H1 (cell line): ENCODE data around the gene MCF2L2. TPM values are rescaled to one million over a fixed set of nuclear protein-coding genes. Genes with fewer than 3 reads are reported as not detected.

Experiments used
- CTCF ChIA-PET: fragments of 300-600 bp; sonication (Branson Sonifier 250); formaldehyde crosslinking; loops from one replicate; lab custom pipeline; 2021; ENCODE audit not compliant: partially characterized antibody; lab: Charles Lee
- POLR2A ChIA-PET: fragments of 300-600 bp; sonication (Branson Sonifier 250); formaldehyde crosslinking; loops from one replicate; lab custom pipeline; 2021; ENCODE audit warnings: inconsistent platforms; ENCODE audit not compliant: partially characterized antibody; lab: Charles Lee
- DNase-seq, 2 experiments: peaks; one replicate each; pipeline versions ENCODE4 v3.0.0 to v3.0.0-alpha.2; 2010 to 2022; ENCODE audit warnings: low spot score in 2 of 2, low read depth in 1 of 2, mixed read lengths in 1 of 2
- FAIRE-seq: peaks from 2 replicates; lab custom pipeline; 2011; peaks lifted over from hg19 to GRCh38; lab: Jason Lieb, UNC
- H2AFZ ChIP-seq: 2 replicates; pipeline ENCODE4 v1.8.1; 2012; ENCODE audit warnings: low read length, inconsistent platforms
- H2AK5ac ChIP-seq: 2 replicates; pipeline ENCODE4 v1.6.1; 2013; ENCODE audit warnings: low read depth, low read length
- H2BK120ac ChIP-seq: replicated peaks from 2 replicates; pipeline ENCODE3; 2013; ENCODE audit warnings: low read depth, low read length, inconsistent platforms
- H2BK12ac ChIP-seq: 2 replicates; pipeline ENCODE4 v1.6.1; 2013; ENCODE audit warnings: low read depth, low read length
- H2BK15ac ChIP-seq: 2 replicates; pipeline ENCODE4 v1.6.1; 2013; ENCODE audit warnings: low read length
- H2BK20ac ChIP-seq: 2 replicates; pipeline ENCODE4 v1.6.1; 2013; ENCODE audit warnings: low read length
- H2BK5ac ChIP-seq: 2 replicates; pipeline ENCODE4 v1.6.1; 2013; ENCODE audit warnings: low read depth, low read length
- H3K14ac ChIP-seq: 2 replicates; pipeline ENCODE4 v1.6.1; 2013; ENCODE audit warnings: inconsistent platforms; ENCODE audit not compliant: insufficient read length
- H3K18ac ChIP-seq: 2 replicates; pipeline ENCODE4 v1.6.1; 2013; ENCODE audit warnings: low read length; ENCODE audit errors: extremely low read depth
- H3K23ac ChIP-seq: 2 replicates; pipeline ENCODE4 v1.6.1; 2013; ENCODE audit warnings: inconsistent platforms; ENCODE audit not compliant: insufficient read length
- H3K23me2 ChIP-seq: 2 replicates; pipeline ENCODE4 v1.6.1; 2013; ENCODE audit warnings: low read depth, low read length
- H3K27ac ChIP-seq: 2 replicates; pipeline ENCODE4 v1.6.1; 2011; ENCODE audit warnings: low read depth, low read length, inconsistent platforms
- H3K27me3 ChIP-seq, 4 experiments: replicated peaks in 1 of 4; 1 replicate in 1 of 4; 2 replicates in 3 of 4; pipeline versions ENCODE4 v1.6.1 to v1.8.1; 2011 to 2013; ENCODE audit warnings: low read length in 3 of 4, mild to moderate bottlenecking in 3 of 4, inconsistent platforms in 2 of 4, mixed read lengths in 2 of 4, moderate library complexity in 1 of 4; ENCODE audit not compliant: control insufficient read depth in 3 of 4, insufficient read depth in 3 of 4; ENCODE audit errors: extremely low read depth in 1 of 4
- H3K36me3 ChIP-seq, 4 experiments: 2 replicates each; pipeline versions ENCODE4 v1.6.1 to v1.8.1; 2011 to 2013; ENCODE audit warnings: mild to moderate bottlenecking in 4 of 4, low read length in 3 of 4, moderate library complexity in 2 of 4, control low read depth in 1 of 4, inconsistent platforms in 1 of 4; ENCODE audit not compliant: insufficient read depth in 4 of 4, control insufficient read depth in 2 of 4
- H3K4ac ChIP-seq: replicated peaks from 2 replicates; pipeline ENCODE3; 2013; ENCODE audit warnings: low read length, low read depth, mixed read lengths, inconsistent platforms; ENCODE audit not compliant: insufficient read length
- H3K4me1 ChIP-seq, 4 experiments: replicated peaks in 1 of 4; 1 replicate in 1 of 4; 2 replicates in 3 of 4; pipeline versions ENCODE4 v1.6.1 to v1.8.1; 2011 to 2013; ENCODE audit warnings: low read length in 3 of 4, inconsistent platforms in 2 of 4, mixed read lengths in 1 of 4; ENCODE audit not compliant: insufficient read depth in 4 of 4, control insufficient read depth in 3 of 4
- H3K4me2 ChIP-seq, 2 experiments: 2 replicates each; pipeline versions ENCODE4 v1.6.1 to v1.8.1; 2011 to 2013; ENCODE audit warnings: low read depth in 2 of 2, low read length in 2 of 2, control low read depth in 1 of 2, inconsistent platforms in 1 of 2, mild to moderate bottlenecking in 1 of 2; ENCODE audit not compliant: insufficient read depth in 1 of 2
- H3K4me3 ChIP-seq, 4 experiments: fragments of 200-600, 300-600 bp in 1 of 4; sonication (generic), shearing (Covaris generic), sonication (Bioruptor Twin) in 1 of 4; 2 replicates each; pipeline versions ENCODE4 v1.5.1 to v1.8.1; 2011 to 2016; ENCODE audit warnings: low read length in 4 of 4, low read depth in 3 of 4, control low read depth in 2 of 4, inconsistent platforms in 2 of 4, mild to moderate bottlenecking in 2 of 4, mixed read lengths in 1 of 4, moderate library complexity in 1 of 4; ENCODE audit not compliant: insufficient read depth in 2 of 4; ENCODE audit errors: extremely low read depth in 1 of 4
- H3K56ac ChIP-seq: replicated peaks from 2 replicates; pipeline ENCODE3; 2013; ENCODE audit warnings: low read depth, mild to moderate bottlenecking, mixed read lengths, low read length, inconsistent platforms; ENCODE audit not compliant: insufficient read length
- H3K79me1 ChIP-seq: 2 replicates; pipeline ENCODE4 v1.6.1; 2013; ENCODE audit warnings: low read depth, low read length, control low read depth
- H3K79me2 ChIP-seq, 2 experiments: 2 replicates each; pipeline versions ENCODE4 v1.6.1 to v1.8.1; 2012 to 2013; ENCODE audit warnings: low read length in 2 of 2, mild to moderate bottlenecking in 2 of 2, inconsistent platforms in 1 of 2; ENCODE audit not compliant: insufficient read depth in 2 of 2, control insufficient read depth in 1 of 2
- H3K9ac ChIP-seq, 4 experiments: replicated peaks in 1 of 4; 1 replicate in 1 of 4; 2 replicates in 3 of 4; pipeline versions ENCODE4 v1.6.1 to v1.8.1; 2011 to 2013; ENCODE audit warnings: low read depth in 3 of 4, low read length in 3 of 4, control low read depth in 2 of 4, mild to moderate bottlenecking in 2 of 4, moderate library complexity in 2 of 4, inconsistent platforms in 1 of 4; ENCODE audit errors: extremely low read depth in 1 of 4
- H3K9me3 ChIP-seq, 2 experiments: 2 replicates each; pipeline versions ENCODE4 v1.6.1 to v1.8.1; 2012 to 2013; ENCODE audit warnings: mild to moderate bottlenecking in 2 of 2, moderate library complexity in 2 of 2, control low read depth in 1 of 2, inconsistent platforms in 1 of 2, low read depth in 1 of 2, low read length in 1 of 2, mixed read lengths in 1 of 2; ENCODE audit not compliant: insufficient read depth in 2 of 2
- H4K20me1 ChIP-seq, 2 experiments: replicated peaks in 1 of 2; 2 replicates each; pipeline versions ENCODE3 to v1.8.1; 2011 to 2013; ENCODE audit warnings: inconsistent platforms in 2 of 2, low read length in 2 of 2, mild to moderate bottlenecking in 1 of 2; ENCODE audit not compliant: insufficient read depth in 2 of 2, control insufficient read depth in 1 of 2
- H4K5ac ChIP-seq: 2 replicates; pipeline ENCODE4 v1.6.1; 2013; ENCODE audit warnings: low read length, low read depth, mixed read lengths, inconsistent platforms; ENCODE audit not compliant: insufficient read length
- H4K8ac ChIP-seq: 2 replicates; pipeline ENCODE4 v1.8.0; 2013; ENCODE audit warnings: mild to moderate bottlenecking, moderate library complexity, low read length, inconsistent platforms; ENCODE audit not compliant: insufficient read depth; ENCODE audit errors: extremely low read depth
- H4K91ac ChIP-seq: replicated peaks from 2 replicates; pipeline ENCODE3; 2013; ENCODE audit warnings: low read length, mixed read lengths, inconsistent platforms; ENCODE audit not compliant: insufficient read length
- ASH2L ChIP-seq: fragments of 200-600, 300-600 bp; sonication (generic); IDR thresholded peaks from one replicate; pipeline ENCODE4 v1.7.1; 2017; ENCODE audit warnings: low read length
- CEBPB ChIP-seq: IDR thresholded peaks from 2 replicates; pipeline ENCODE4 v1.6.1; 2012; ENCODE audit warnings: low read depth, low read length
- EP300 ChIP-seq, 2 experiments: IDR thresholded peaks; 1 replicate in 1 of 2; 2 replicates in 1 of 2; pipeline ENCODE4 v1.6.1; 2011 to 2012; ENCODE audit warnings: low read depth in 2 of 2, low read length in 2 of 2, mild to moderate bottlenecking in 2 of 2, borderline replicate concordance in 1 of 2, inconsistent platforms in 1 of 2, moderate library complexity in 1 of 2
- EZH2 ChIP-seq: fragments of 200-600 bp; sonication (generic); IDR thresholded peaks from 2 replicates; pipeline ENCODE4 v1.7.1; 2012; ENCODE audit warnings: low read depth, mild to moderate bottlenecking, moderate library complexity, low read length, inconsistent platforms; ENCODE audit not compliant: severe bottlenecking
- JUN ChIP-seq: IDR thresholded peaks from 2 replicates; pipeline ENCODE4 v1.6.1; 2011; ENCODE audit warnings: low read depth, mild to moderate bottlenecking, improper control_type of control experiment, low read length
- KDM1A ChIP-seq: fragments of 200-600, 300-600 bp; sonication (generic); IDR thresholded peaks from 2 replicates; pipeline ENCODE4 v1.7.1; 2016; ENCODE audit warnings: mild to moderate bottlenecking, low read length, borderline replicate concordance
- PHF8 ChIP-seq: fragments of 200-600 bp; sonication (generic); conservative IDR thresholded peaks from 2 replicates; pipeline ENCODE4 v1.7.1; 2012; ENCODE audit warnings: low read depth, mild to moderate bottlenecking, inconsistent platforms, low read length, moderate library complexity
- POU5F1 ChIP-seq: IDR thresholded peaks from 2 replicates; pipeline ENCODE4 v1.6.1; 2011; ENCODE audit warnings: low read depth, mild to moderate bottlenecking, low read length, moderate library complexity
- RNF2 ChIP-seq: fragments of 200-900, 300-1000 bp; sonication (generic); IDR thresholded peaks from 2 replicates; pipeline ENCODE4 v1.7.1; 2016; ENCODE audit warnings: borderline replicate concordance, low read depth, mild to moderate bottlenecking, antibody characterized with exemption, low read length; ENCODE audit not compliant: poor library complexity, severe bottlenecking; ENCODE audit errors: missing control alignments
- SIRT6 ChIP-seq: IDR thresholded peaks from one replicate; pipeline ENCODE4 v1.7.1; 2012; ENCODE audit warnings: low read length, inconsistent platforms
- SP1 ChIP-seq: IDR thresholded peaks from 2 replicates; pipeline ENCODE4 v1.6.1; 2011; ENCODE audit warnings: low read depth, low read length
- SP4 ChIP-seq: IDR thresholded peaks from 2 replicates; pipeline ENCODE4 v1.6.1; 2012; ENCODE audit warnings: low read length, inconsistent platforms
- YY1 ChIP-seq: IDR thresholded peaks from 2 replicates; pipeline ENCODE4 v1.6.1; 2011; ENCODE audit warnings: low read depth, mild to moderate bottlenecking, low read length
- WGBS, 2 experiments: shearing (Covaris generic) in 1 of 2; methylation state at CpG; one replicate each; pipeline versions ENCODE4 v1.1.6 to v1.1.7; 2013 to 2015; ENCODE audit warnings: low lambda C conversion rate in 2 of 2, mixed read lengths in 2 of 2, inconsistent platforms in 1 of 2, low coverage in 1 of 2, missing lambda C conversion rate in 1 of 2; ENCODE audit not compliant: insufficient replicate concordance in 2 of 2, insufficient coverage in 1 of 2, insufficient read length in 1 of 2; ENCODE audit errors: extremely low coverage in 1 of 2, missing lambda C conversion rate in 1 of 2; 5-methylcytosine and 5-hydroxymethylcytosine counted together
- polyA plus RNA-seq, 7 experiments: library from polyadenylated mRNA; depleted of rRNA in 3 of 7; stranded (reverse) in 5 of 7; unstranded in 2 of 7; fragments of >200 nt in 5 of 7; fragments of 200-250 nt in 2 of 7; gene quantifications; 1 replicate in 5 of 7; 2 replicates in 1 of 7; 4 replicates in 1 of 7; pipeline versions ENCODE4 v1.2.1 to v1.2.3, GENCODE V29; 2011 to 2013; ENCODE audit warnings: missing spikeins in 2 of 7, mixed read lengths in 2 of 7
- total RNA-seq: library from RNA; stranded (reverse); fragmentation: NEBNext Ultra II Directional; extraction: Animal tissue kit (Norgen Biotek cat#: 25700); gene quantifications from 2 replicates; pipeline ENCODE4 v1.2.1, GENCODE V29; 2021
- TF ChIP-seq, protein P1 (sequence below): IDR thresholded peaks from 2 replicates; pipeline ENCODE4 v1.6.1; 2012; ENCODE audit warnings: inconsistent platforms

Gene MCF2L2
- total and polyA plus RNA-seq, 2 of the 8 experiments (the other 6 are each of a cell fraction or from before 2014, with no cell fraction given): 4.1 to 13.7 TPM

DNA sequence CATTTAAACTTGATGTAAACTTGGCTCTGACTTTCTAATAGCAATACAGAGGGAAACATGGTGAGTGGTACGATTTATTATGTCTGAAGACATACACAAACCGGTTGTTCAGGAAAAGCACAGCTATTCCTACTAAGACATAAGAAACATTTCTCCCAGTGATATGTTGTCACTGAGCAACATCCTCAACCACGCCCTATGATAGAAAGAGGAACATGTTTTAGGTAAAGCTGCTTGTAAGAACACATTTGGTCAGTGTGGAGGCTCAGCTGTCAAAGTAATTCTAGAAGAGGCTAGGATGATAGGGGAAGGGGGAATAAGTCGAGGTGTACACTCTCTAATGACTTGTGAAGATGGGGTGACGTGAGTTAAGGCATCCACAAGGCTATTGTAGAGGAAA, 218.1 kb downstream of the MCF2L2 start:
- DNase-seq: no peak
- TF ChIP-seq POU5F1 (no peak), JUN (no peak), KDM1A (no peak), PHF8 (no peak), CEBPB (no peak), YY1 (no peak), SIRT6 (no peak), EZH2 (no peak), SP4 (no peak), ASH2L (no peak), EP300 (IDR thresholded peaks at IDR 0.05; ENCODE audit: borderline replicate concordance in 1 of 2, low read depth in 2 of 2, low read length in 2 of 2) (no peak), SP1 (no peak), RNF2 (no peak)
- TF ChIP-seq, protein P1, sequence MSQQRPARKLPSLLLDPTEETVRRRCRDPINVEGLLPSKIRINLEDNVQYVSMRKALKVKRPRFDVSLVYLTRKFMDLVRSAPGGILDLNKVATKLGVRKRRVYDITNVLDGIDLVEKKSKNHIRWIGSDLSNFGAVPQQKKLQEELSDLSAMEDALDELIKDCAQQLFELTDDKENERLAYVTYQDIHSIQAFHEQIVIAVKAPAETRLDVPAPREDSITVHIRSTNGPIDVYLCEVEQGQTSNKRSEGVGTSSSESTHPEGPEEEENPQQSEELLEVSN: no peak

More for the DNA sequence above, 218.1 kb downstream of the MCF2L2 start:
- Histone ChIP-seq H3K9me3 (no peaks in the 10 kb centered on the region), H2BK120ac (no peak overlapping the region), H4K91ac (no peak overlapping the region), H2BK15ac (no peak overlapping the region), H2BK20ac (no peak overlapping the region), H3K79me1 (no peaks in the 10 kb centered on the region), H3K56ac (no peak overlapping the region), H2BK12ac (no peak overlapping the region), H3K4me3 (no peak overlapping the region), H3K23me2 (no peaks in the 10 kb centered on the region), H4K5ac (no peak overlapping the region), H3K23ac (no peak overlapping the region), H3K4me1 (0 out of 7 replicates have a peak, but pooled peaks cover 0 to 3% (median 0%) of the 10 kb centered on the region in 4 experiments), H3K4ac (no peak overlapping the region), H3K27me3 (no peaks in the 10 kb centered on the region), H3K9ac (no peak overlapping the region), H3K36me3 (no peaks in the 10 kb centered on the region; a peak in 1 of 8 replicates), H2AFZ (no peak overlapping the region), H3K4me2 (no peak overlapping the region), H3K18ac (no peak overlapping the region), H4K8ac (no peak overlapping the region), H4K20me1 (no peaks in the 10 kb centered on the region), H3K14ac (no peak overlapping the region), H2BK5ac (no peak overlapping the region), H3K27ac (no peak overlapping the region), H3K79me2 (no peaks in the 10 kb centered on the region), H2AK5ac (no peak overlapping the region)
- 81% methylated on average over 5 of the region's 5 CpGs; no CpG with 5 or more reads in 1 of the 2 experiments for whole genome bisulfite sequencing, 2 experiments
- CTCF ChIA-PET: interaction anchor here (0.6 kb wide), 1 partner anchor 28 kb away, joined by 3 read pairs; no protein-coding TSS in a partner anchor
- no peak for FAIRE-seq
- POLR2A ChIA-PET: no interaction called here
